RWPE1 (cell line): Measurements from ENCODE around the gene AXIN2.
"Not testable (repeated sequence)": the region's sequence is repeated elsewhere in the genome, so short reads cannot be mapped to it uniquely, and the experiment has no call there.

Experiments
- CTCF ChIA-PET: fragments of 350-600 bp; sonication (Branson Sonifier 250); formaldehyde crosslinking; extraction: SDS; loops from one replicate; lab custom pipeline; 2021; lab: Yijun Ruan, JAX
- POLR2A ChIA-PET: fragments of 400-600 bp; formaldehyde crosslinking; extraction: SDS; loops from one replicate; lab custom pipeline; 2020; ENCODE audit warnings: antibody characterized with exemption; ENCODE audit not compliant: low non-redundant PET; lab: Yijun Ruan, JAX
- DNase-seq: peaks from one replicate; pipeline ENCODE4 v3.0.0; 2012; ENCODE audit warnings: low spot score
- H3K27ac ChIP-seq: fragments of 450-650 bp; 2 replicates; pipeline ENCODE4 v1.5.1; 2017
- TF ChIP-seq, protein P1 (sequence below): fragments of 450-650 bp; conservative IDR thresholded peaks from 2 replicates; pipeline ENCODE4 v1.5.1; 2017; ENCODE audit warnings: low read depth, mild to moderate bottlenecking

Gene AXIN2

DNA sequence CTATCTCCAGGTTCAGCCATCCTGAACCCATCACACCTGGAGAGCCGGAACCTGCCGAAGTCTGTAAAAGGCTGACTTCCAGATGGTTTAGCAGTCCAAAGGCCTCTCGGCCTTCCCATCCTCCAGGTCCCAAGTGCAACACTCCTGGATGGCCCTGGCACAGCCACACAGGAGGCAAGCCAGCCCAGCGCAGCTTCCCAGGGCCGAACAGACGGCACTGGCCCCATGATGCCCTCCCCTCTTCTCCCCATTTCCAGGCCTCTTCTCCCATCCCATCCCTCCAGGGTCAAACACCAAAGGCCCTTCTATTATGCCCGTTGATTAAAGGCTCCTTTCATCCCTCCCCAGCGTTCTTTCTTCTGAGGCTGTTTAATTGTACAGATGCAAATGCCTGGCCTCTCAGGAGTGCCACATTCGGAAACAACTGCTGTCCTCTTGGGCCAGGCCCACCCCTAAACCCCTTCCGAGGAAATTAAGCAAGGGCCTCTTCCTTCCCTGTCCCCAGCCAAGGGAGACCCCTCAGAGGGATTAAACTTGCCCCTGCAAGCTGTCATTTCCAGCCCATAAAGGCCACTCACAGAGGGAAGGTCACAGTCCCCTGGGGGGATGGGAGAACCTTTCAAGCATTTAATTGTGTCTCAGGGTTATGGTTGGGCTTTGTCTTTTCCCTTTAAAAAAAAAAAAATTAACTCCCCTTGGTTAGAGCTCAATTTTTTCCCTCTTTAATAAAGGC lies 30.8 kb downstream of the AXIN2 start:
- TF ChIP-seq, protein P1, sequence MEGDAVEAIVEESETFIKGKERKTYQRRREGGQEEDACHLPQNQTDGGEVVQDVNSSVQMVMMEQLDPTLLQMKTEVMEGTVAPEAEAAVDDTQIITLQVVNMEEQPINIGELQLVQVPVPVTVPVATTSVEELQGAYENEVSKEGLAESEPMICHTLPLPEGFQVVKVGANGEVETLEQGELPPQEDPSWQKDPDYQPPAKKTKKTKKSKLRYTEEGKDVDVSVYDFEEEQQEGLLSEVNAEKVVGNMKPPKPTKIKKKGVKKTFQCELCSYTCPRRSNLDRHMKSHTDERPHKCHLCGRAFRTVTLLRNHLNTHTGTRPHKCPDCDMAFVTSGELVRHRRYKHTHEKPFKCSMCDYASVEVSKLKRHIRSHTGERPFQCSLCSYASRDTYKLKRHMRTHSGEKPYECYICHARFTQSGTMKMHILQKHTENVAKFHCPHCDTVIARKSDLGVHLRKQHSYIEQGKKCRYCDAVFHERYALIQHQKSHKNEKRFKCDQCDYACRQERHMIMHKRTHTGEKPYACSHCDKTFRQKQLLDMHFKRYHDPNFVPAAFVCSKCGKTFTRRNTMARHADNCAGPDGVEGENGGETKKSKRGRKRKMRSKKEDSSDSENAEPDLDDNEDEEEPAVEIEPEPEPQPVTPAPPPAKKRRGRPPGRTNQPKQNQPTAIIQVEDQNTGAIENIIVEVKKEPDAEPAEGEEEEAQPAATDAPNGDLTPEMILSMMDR: no peak
- no peak overlapping the region for H3K27ac ChIP-seq
- ChIA-PET POLR2A (no interaction called here), CTCF (no interaction called here)
- DNase-seq: no peak

DNA sequence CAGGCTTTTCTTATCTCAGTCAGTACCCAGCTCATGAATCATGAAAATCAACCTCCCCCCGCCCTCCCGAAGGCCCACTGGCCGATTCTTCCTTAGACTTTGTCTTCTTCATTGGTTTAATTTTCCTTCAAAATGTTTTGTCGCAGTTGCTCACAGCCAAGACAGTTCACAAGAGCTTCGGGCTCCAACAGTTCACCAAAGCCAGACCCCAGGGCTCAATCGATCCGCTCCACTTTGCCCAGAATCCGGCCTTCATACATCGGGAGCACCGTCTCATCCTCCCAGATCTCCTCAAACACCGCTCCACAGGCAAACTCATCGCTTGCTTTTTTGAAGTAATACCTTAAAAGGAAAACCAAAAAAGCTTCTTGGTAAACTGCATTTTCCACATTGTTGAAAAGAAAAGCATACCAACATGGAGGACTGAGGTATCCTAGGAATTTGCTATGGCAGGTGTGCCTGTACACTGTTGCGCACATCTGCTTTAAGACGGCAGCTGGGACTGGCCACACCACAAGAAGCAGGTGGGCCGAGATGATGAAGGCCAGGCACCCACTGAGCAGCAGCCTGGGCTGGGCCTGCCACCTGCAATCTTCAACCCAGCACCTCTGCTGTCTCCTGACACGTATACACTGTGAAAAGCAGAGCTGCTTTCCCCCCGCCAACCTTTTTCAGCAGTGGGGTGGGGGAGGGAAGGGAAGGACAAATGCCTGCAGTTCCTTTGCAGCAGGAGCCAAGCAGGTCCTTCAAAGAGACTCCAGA lies 31.5 kb downstream of the AXIN2 start:
- POLR2A ChIA-PET: no interaction called here
- H3K27ac ChIP-seq: no peak overlapping the region
- TF ChIP-seq, protein P1: no peak
- no peak for DNase-seq
- CTCF ChIA-PET: no interaction called here

DNA sequence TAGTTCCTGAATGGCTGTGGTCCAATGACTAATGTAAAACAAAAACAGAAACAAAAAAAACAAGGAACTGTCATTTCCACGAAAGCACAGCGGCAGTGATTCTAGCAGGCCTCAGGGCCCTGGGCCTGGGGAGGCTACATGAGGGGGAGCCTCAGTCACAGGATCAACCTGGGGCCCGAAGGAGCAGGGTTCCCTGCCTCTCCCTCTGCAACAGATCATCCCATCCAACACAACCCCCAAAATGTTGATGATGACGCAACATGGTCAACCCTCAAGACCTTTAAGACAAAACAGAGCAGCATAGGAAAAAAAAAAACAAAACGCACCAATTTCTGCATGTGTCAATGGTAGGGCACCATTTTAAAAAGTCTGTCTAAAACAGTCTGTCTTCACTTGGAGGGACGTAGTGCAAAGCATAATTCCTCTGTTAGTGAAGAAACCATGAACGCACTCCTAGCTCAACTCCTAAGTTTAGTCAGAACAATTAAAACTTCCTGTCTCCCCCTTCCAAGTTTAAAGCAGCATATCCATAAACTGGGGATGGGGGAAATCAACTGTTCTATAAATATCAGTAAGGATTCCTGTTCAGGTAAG lies 32.3 kb downstream of the AXIN2 start:
- POLR2A ChIA-PET: no interaction called here
- TF ChIP-seq, protein P1: no peak
- CTCF ChIA-PET: no interaction called here

DNA sequence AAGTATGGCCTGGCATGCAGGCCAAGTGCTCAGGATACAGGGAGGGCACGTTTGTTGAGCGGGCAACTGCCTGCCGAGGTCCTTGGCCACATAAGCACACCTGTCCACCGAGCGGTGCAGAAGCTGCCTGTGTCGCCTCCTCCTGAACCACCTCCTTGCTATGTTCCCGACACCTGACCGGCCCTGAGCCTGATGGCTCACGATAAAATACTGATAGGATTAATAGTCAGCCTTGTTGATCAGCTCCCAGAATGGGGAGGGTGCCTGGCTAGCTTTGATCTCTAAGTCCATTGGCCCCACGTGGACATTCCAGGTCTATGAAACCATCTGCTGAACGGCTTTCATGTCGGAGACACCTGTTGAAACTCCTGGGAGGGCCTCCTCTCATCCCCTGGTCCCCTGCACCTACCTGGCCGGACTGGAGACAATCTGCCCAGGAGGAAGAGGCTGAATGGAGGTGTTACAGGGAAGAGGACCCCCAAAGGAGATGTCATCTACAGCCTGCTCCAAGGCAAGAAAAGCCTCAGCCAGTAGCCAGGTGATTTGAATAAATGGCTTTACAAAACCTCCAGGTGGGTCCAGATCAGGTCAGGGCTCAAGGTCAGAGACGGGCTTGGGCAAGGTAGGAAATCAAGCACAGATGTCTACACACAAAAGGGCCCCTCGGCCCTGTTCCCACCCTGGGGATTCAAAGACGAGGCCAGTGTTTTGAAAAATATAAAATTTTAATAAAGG lies 33.4 kb downstream of the AXIN2 start:
- no peak for DNase-seq
- POLR2A ChIA-PET: no interaction called here
- TF ChIP-seq, protein P1: no peak
- no peak overlapping the region for H3K27ac ChIP-seq
- CTCF ChIA-PET: interaction anchor here (0.6 kb wide), 1 partner anchor 7 kb away, joined by 3 read pairs; no protein-coding TSS in a partner anchor

More for the DNA sequence above, 32.3 kb downstream of the AXIN2 start:
- no peak overlapping the region for H3K27ac ChIP-seq
- DNase-seq: no peak

DNA sequence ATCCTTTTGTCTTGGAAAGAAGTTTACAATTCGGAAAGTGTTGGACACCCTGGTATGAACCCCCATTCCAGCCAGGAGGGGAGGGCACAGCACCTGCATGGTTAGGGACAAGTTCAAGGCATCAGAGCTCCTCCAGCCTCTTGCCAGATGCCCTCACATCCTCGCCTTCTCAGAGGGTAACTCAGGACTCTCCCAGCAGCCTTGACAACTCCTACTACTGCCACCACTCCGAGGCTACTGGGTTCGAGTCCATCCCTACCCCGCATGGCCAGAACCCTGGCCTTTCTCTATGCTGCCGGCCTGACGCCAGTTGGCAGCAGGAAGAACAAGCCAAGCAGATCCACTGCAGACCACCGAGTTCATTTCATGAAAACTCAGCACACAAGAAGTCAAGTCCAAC lies 34.1 kb downstream of the AXIN2 start:
- CTCF ChIA-PET: no interaction called here
- POLR2A ChIA-PET: no interaction called here
- TF ChIP-seq, protein P1: no peak
- DNase-seq: no peak
- H3K27ac ChIP-seq: no peak overlapping the region

DNA sequence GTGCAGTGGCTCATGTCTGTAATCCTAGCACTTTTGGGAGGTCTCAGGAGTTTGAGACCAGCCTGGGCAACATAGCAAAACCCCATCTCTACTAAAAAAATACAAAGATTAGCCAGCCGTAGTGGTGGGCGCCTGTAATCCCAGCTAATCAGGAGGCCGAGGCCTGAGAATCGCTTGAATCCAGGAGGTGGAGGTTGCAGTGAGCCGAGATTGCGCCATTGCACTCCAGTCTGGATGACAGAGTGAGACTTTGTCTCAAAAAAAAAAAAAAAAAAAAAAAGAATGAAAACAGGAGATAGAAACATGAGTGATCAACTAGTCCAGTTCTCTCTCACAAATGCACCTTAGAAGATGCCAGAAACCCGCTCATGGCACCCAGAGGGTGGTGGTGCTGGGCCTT lies 34.6 kb downstream of the AXIN2 start:
- POLR2A ChIA-PET, DNase-seq, H3K27ac ChIP-seq, CTCF ChIA-PET: not testable (repeated sequence)
